ENCODE results near the gene NSRP1. TPM values are rescaled to one million over a fixed set of nuclear protein-coding genes. Genes with fewer than 3 reads are reported as not detected.
A peak's percentile ranks its signal among the peaks of the same experiment; 100 is the strongest.

The NSRP1 gene
- total and polyA plus RNA-seq, 10 of the 15 experiments (the other 5 are each of a cell fraction or from before 2014, with no cell fraction given), result 12.5 to 69.7 (median 37.8) TPM

- TF ChIP-seq IRF5 (IDR thresholded peaks at IDR 0.05; ENCODE audit: borderline replicate concordance) (no peak), MEF2A (IDR thresholded peaks at IDR 0.05; ENCODE audit: insufficient read depth, low read depth, low read length) (no peak), YY1 (IDR thresholded peaks at IDR 0.05; ENCODE audit: low read depth, low read length) (peak; percentile 72), HCFC1 (IDR thresholded peaks at IDR 0.05; ENCODE audit: low read length) (no peak), ZNF384 (IDR thresholded peaks at IDR 0.05; ENCODE audit: borderline replicate concordance, low read depth, low read length) (no peak), TBL1XR1 (IDR thresholded peaks at IDR 0.05; ENCODE audit: low read depth, low read length) (no peak), KAT2A (conservative IDR thresholded peaks at IDR 0.05; ENCODE audit: control insufficient read depth, low read depth, low read length) (no peak), PAX8 (IDR thresholded peaks at IDR 0.05) (no peak), NFXL1 (IDR thresholded peaks at IDR 0.05; ENCODE audit: borderline replicate concordance) (no peak), E4F1 (IDR thresholded peaks at IDR 0.05; ENCODE audit: borderline replicate concordance, partially characterized antibody) (no peak), CUX1 (IDR thresholded peaks at IDR 0.05; ENCODE audit: insufficient replicate concordance, low read depth, low read length) (no peak), HDAC2 (IDR thresholded peaks at IDR 0.05) (no peak), TARDBP (IDR thresholded peaks at IDR 0.05; ENCODE audit: borderline replicate concordance) (no peak), ZBTB4 (CRISPR knock-in tag; IDR thresholded peaks at IDR 0.05) (no peak), RAD51 (IDR thresholded peaks at IDR 0.05) (0 out of 2 replicates have a peak, but pooled peaks have one; percentile 12)
Observed at GRCh38 chr17:30104575-30105339, 11.9 kb upstream of the NSRP1 start (continued).
